IMR-90 (cell line): Measurements from ENCODE around the gene LRRC8C. TPM values are rescaled to one million over a fixed set of nuclear protein-coding genes. Genes with fewer than 3 reads are reported as not detected.

Experiments used
- ATAC-seq: fragments of 200-7000 bp; cut with Tn5 transposase; 2 replicates; pipeline ENCODE4 v1.9.1; 2020; ENCODE audit warnings: low read depth, mild to moderate bottlenecking, moderate library complexity
- BruUV-seq: library from RNA; stranded (reverse); fragments of 400-500 nt; replicated peaks from 2 replicates; lab custom pipeline; 2021; lab: Mats Ljungman, UMichigan
- CTCF ChIA-PET: fragments of 300-600 bp; formaldehyde crosslinking; extraction: SDS; loops from one replicate; lab custom pipeline; 2021; ENCODE audit warnings: antibody characterized with exemption; lab: Yijun Ruan, JAX
- POLR2A ChIA-PET: fragments of 300-600 bp; sonication (Branson Sonifier 250); formaldehyde crosslinking; loops from one replicate; lab custom pipeline; 2022; ENCODE audit warnings: antibody characterized with exemption; ENCODE audit not compliant: unreplicated experiment; lab: Charles Lee
- DNase-seq: peaks from one replicate; pipeline ENCODE4 v3.0.0; 2013
- H2AFZ ChIP-seq: replicated peaks from 2 replicates; pipeline ENCODE3; 2013; ENCODE audit warnings: low read length, mild to moderate bottlenecking; ENCODE audit not compliant: poor library complexity
- H2AK5ac ChIP-seq: 2 replicates; pipeline ENCODE4 v1.6.1; 2013; ENCODE audit warnings: low read depth, low read length, inconsistent platforms
- H2AK9ac ChIP-seq: replicated peaks from 2 replicates; pipeline ENCODE3; 2013; ENCODE audit warnings: mild to moderate bottlenecking, low read depth, low read length, moderate library complexity; ENCODE audit not compliant: poor library complexity
- H2BK120ac ChIP-seq: 2 replicates; pipeline ENCODE4 v1.6.1; 2013; ENCODE audit warnings: low read depth, low read length, inconsistent platforms
- H2BK15ac ChIP-seq: 3 replicates; pipeline ENCODE4 v1.6.1; 2013; ENCODE audit warnings: low read depth, low read length, inconsistent platforms
- H2BK20ac ChIP-seq: 2 replicates; pipeline ENCODE4 v1.6.1; 2013; ENCODE audit warnings: low read depth, mild to moderate bottlenecking, inconsistent platforms, low read length, moderate library complexity
- H2BK5ac ChIP-seq: 2 replicates; pipeline ENCODE4 v1.6.1; 2013; ENCODE audit warnings: mild to moderate bottlenecking, low read depth, low read length, inconsistent platforms; ENCODE audit not compliant: poor library complexity, severe bottlenecking
- H3K14ac ChIP-seq: replicated peaks from 2 replicates; pipeline ENCODE4 v1.6.1; 2013; ENCODE audit warnings: low read depth, low read length, inconsistent platforms
- H3K18ac ChIP-seq: 2 replicates; pipeline ENCODE4 v1.6.1; 2013; ENCODE audit warnings: low read depth, low read length, control low read depth
- H3K23ac ChIP-seq: 2 replicates; pipeline ENCODE4 v1.6.1; 2013; ENCODE audit warnings: low read depth, low read length, inconsistent platforms
- H3K27ac ChIP-seq: 2 replicates; pipeline ENCODE4 v1.5.1; 2013; ENCODE audit warnings: mild to moderate bottlenecking, control low read depth, low read length; ENCODE audit not compliant: insufficient read depth
- H3K27me3 ChIP-seq: 2 replicates; pipeline ENCODE4 v1.6.1; 2013; ENCODE audit warnings: low read length; ENCODE audit not compliant: control insufficient read depth, insufficient read depth
- H3K36me3 ChIP-seq: 2 replicates; pipeline ENCODE4 v1.6.1; 2013; ENCODE audit warnings: low read length, mixed read lengths; ENCODE audit not compliant: control insufficient read depth, insufficient read depth
- H3K4ac ChIP-seq: 2 replicates; pipeline ENCODE4 v1.6.1; 2013; ENCODE audit warnings: low read depth, low read length, inconsistent platforms
- H3K4me1 ChIP-seq: 2 replicates; pipeline ENCODE4 v1.6.1; 2013; ENCODE audit warnings: low read length, mixed read lengths; ENCODE audit not compliant: control insufficient read depth, insufficient read depth
- H3K4me2 ChIP-seq: 2 replicates; pipeline ENCODE4 v1.6.1; 2013; ENCODE audit warnings: low read depth, mild to moderate bottlenecking, control low read depth, low read length, moderate library complexity
- H3K4me3 ChIP-seq: 2 replicates; pipeline ENCODE4 v1.5.1; 2013; ENCODE audit warnings: low read depth, mild to moderate bottlenecking, control low read depth, low read length, moderate library complexity; ENCODE audit not compliant: insufficient read depth
- H3K56ac ChIP-seq: 2 replicates; pipeline ENCODE4 v1.6.1; 2013; ENCODE audit warnings: low read length, inconsistent platforms; ENCODE audit not compliant: insufficient read depth; ENCODE audit errors: extremely low read depth
- H3K79me1 ChIP-seq, 2 experiments: 2 replicates each; pipeline ENCODE4 v1.6.1; 2013; ENCODE audit warnings: low read length in 2 of 2, inconsistent platforms in 1 of 2, low read depth in 1 of 2
- H3K9ac ChIP-seq: 2 replicates; pipeline ENCODE4 v1.6.1; 2013; ENCODE audit warnings: low read depth, low read length, control low read depth
- H3K9me1 ChIP-seq: 2 replicates; pipeline ENCODE4 v1.6.1; 2013; ENCODE audit warnings: low read length, inconsistent platforms; ENCODE audit not compliant: insufficient read depth
- H3K9me3 ChIP-seq: 2 replicates; pipeline ENCODE4 v1.6.1; 2013; ENCODE audit warnings: low read length; ENCODE audit not compliant: control insufficient read depth, insufficient read depth
- H4K20me1 ChIP-seq: 2 replicates; pipeline ENCODE4 v1.6.1; 2013; ENCODE audit warnings: low read length, inconsistent platforms; ENCODE audit not compliant: insufficient read depth
- H4K5ac ChIP-seq: 2 replicates; pipeline ENCODE4 v1.6.1; 2013; ENCODE audit warnings: mild to moderate bottlenecking, low read depth, low read length, control low read depth
- H4K8ac ChIP-seq, 2 experiments: 2 replicates each; pipeline ENCODE4 v1.6.1; 2013; ENCODE audit warnings: low read depth in 2 of 2, low read length in 2 of 2, control low read depth in 1 of 2, inconsistent platforms in 1 of 2
- H4K91ac ChIP-seq: 2 replicates; pipeline ENCODE4 v1.6.1; 2013; ENCODE audit warnings: low read depth, low read length, inconsistent platforms; ENCODE audit not compliant: insufficient read depth
- BHLHE40 ChIP-seq: fragments of 150-350 bp; IDR thresholded peaks from 2 replicates; pipeline ENCODE4 v1.6.1; 2016; ENCODE audit warnings: mild to moderate bottlenecking, low read depth, low read length
- CEBPB ChIP-seq: IDR thresholded peaks from 2 replicates; pipeline ENCODE4 v1.6.1; 2012; ENCODE audit warnings: low read depth, low read length, improper control_type of control experiment
- NFE2L2 ChIP-seq: fragments of 150-350 bp; IDR thresholded peaks from 2 replicates; pipeline ENCODE4 v1.6.1; 2016; ENCODE audit warnings: low read depth, mild to moderate bottlenecking, low read length
- RCOR1 ChIP-seq: IDR thresholded peaks from 2 replicates; pipeline ENCODE4 v1.6.1; 2012; ENCODE audit warnings: mild to moderate bottlenecking, low read length, improper control_type of control experiment; ENCODE audit not compliant: insufficient replicate concordance
- WGBS, 2 experiments: methylation state at CpG; one replicate each; pipeline versions ENCODE4 v1.1.5 to v1.1.7; 2013; ENCODE audit warnings: missing lambda C conversion rate in 2 of 2; ENCODE audit not compliant: insufficient read length in 1 of 2; ENCODE audit errors: extremely low coverage in 2 of 2; 5-methylcytosine and 5-hydroxymethylcytosine counted together
- dilution Hi-C: fragments of 300-500 bp; cut with HindIII; formaldehyde crosslinking; loops from one replicate; pipeline ENCODE4 v1.14.3; 2018; ENCODE audit warnings: low sequenced_read_pairs; ENCODE audit not compliant: unreplicated experiment
- in situ Hi-C: fragments of 300-500 bp; cut with MboI; formaldehyde crosslinking; loops from 3 replicates; pipeline ENCODE4 v1.14.3; 2019; ENCODE audit warnings: low sequenced_read_pairs, inconsistent platforms, mixed read lengths
- intact Hi-C: fragments of 100-400 bp; cut with micrococcal nuclease; formaldehyde crosslinking; loops from 2 replicates; pipeline ENCODE4 v1.10.0; 2022
- polyA plus RNA-seq, 3 experiments: library from polyadenylated mRNA; depleted of rRNA; stranded (reverse); fragments of >200 nt; gene quantifications; 2 replicates each; pipeline ENCODE4 v1.2.3, GENCODE V29; 2012; ENCODE audit warnings: low replicate concordance in 1 of 3
- total RNA-seq: library from RNA; depleted of rRNA; stranded (reverse); fragments of >200 nt; gene quantifications from 2 replicates; pipeline ENCODE4 v1.2.3, GENCODE V29; 2012
- TF ChIP-seq, protein P1 (sequence below): conservative IDR thresholded peaks from 2 replicates; pipeline ENCODE4 v1.5.1; 2012; ENCODE audit warnings: mild to moderate bottlenecking, low read depth, low read length, improper control_type of control experiment

LRRC8C gene
- total and polyA plus RNA-seq, 2 of the 4 experiments (the other 2 are of a cell fraction) = 6.5 to 12.9 TPM

DNA sequence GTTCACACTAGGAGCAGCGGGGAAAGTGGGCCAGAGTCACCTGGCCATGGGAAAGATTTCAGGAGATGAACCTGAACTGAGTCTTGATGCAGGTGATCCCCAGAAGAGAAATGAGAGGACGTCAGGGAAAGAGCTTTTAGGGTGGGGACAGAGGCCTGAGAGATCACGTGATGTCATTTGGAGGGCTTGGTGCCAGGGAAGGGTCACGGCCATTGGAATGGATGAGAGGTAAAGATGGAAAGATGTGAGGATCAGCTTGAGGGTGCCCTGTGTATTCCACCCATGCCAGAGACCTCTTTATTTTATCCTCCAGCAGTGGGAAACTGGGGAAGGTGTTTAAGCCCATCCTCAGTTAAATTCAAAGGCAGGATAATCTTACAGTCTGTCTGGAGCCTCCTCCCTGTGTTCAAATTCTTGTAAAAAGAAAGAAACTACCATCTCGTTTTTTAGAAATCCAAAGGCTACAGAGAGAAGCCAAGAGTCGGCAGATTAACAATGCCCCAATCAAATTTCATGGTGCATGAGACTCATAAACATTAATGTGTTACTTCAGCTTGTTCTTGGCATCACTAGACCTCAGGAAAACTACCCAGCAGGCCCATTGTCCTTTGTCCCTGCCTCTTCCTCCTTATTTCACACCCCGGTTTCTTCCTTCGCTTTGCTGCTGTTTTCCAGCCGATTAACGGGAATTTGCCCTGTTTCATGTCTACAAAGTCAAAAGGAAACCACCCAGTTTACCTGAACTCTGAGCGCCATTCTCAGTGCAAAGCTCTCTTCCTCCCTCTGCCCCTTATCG, 94.8 kb downstream of the LRRC8C start:
- TF ChIP-seq NFE2L2 (no peak), BHLHE40 (no peak), CEBPB (no peak), RCOR1 (no peak)
- TF ChIP-seq, protein P1, sequence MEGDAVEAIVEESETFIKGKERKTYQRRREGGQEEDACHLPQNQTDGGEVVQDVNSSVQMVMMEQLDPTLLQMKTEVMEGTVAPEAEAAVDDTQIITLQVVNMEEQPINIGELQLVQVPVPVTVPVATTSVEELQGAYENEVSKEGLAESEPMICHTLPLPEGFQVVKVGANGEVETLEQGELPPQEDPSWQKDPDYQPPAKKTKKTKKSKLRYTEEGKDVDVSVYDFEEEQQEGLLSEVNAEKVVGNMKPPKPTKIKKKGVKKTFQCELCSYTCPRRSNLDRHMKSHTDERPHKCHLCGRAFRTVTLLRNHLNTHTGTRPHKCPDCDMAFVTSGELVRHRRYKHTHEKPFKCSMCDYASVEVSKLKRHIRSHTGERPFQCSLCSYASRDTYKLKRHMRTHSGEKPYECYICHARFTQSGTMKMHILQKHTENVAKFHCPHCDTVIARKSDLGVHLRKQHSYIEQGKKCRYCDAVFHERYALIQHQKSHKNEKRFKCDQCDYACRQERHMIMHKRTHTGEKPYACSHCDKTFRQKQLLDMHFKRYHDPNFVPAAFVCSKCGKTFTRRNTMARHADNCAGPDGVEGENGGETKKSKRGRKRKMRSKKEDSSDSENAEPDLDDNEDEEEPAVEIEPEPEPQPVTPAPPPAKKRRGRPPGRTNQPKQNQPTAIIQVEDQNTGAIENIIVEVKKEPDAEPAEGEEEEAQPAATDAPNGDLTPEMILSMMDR = no peak
- Histone ChIP-seq H3K56ac (no peak overlapping the region), H3K36me3 (no peaks in the 10 kb centered on the region), H3K27ac (no peak overlapping the region), H3K79me1 (peaks cover 10 to 21% of the 10 kb centered on the region in 2 experiments; a peak in 3 of 4 replicates), H2BK5ac (no peak overlapping the region), H2AK9ac (no peak overlapping the region), H3K14ac (no peak overlapping the region), H4K8ac (no peak overlapping the region), H3K23ac (no peak overlapping the region), H3K4ac (no peak overlapping the region), H2BK15ac (no peak overlapping the region), H3K9me1 (peaks cover 21% of the 10 kb centered on the region), H3K4me2 (no peak overlapping the region), H3K4me3 (no peak overlapping the region), H3K9me3 (no peaks in the 10 kb centered on the region), H3K9ac (no peak overlapping the region), H2BK20ac (0 out of 2 replicates have a peak overlapping the region, but pooled peaks have one; percentile 20), H2BK120ac (no peak overlapping the region), H2AFZ (no peak overlapping the region), H3K18ac (no peak overlapping the region), H2AK5ac (no peak overlapping the region), H4K5ac (no peak overlapping the region), H4K20me1 (peaks cover 3% of the 10 kb centered on the region; the same call in 1 of the 2 replicates), H4K91ac (no peak overlapping the region), H3K27me3 (no peaks in the 10 kb centered on the region), H3K4me1 (peaks cover 8% of the 10 kb centered on the region)
- dilution Hi-C loops = no loop called here
- DNase-seq (no peak), ATAC-seq (no peak)
- intact Hi-C loops = no loop called here
- 85% methylated on average over 2 of the region's 12 CpGs; no CpG with 5 or more reads in 1 of the 2 experiments for WGBS, 2 experiments
- in situ Hi-C loops = no loop called here
- ChIA-PET POLR2A (no interaction called here), CTCF (interaction anchor here (0.6 kb wide), 2 partner anchors 9 to 62 kb away, joined by 3 read pairs; no protein-coding TSS in a partner anchor)
- BruUV-seq = no TSS peak
